ENCODE measurements around the gene MAML2. TPM values are rescaled to one million over a fixed set of nuclear protein-coding genes. Genes with fewer than 3 reads are reported as not detected.
A peak's percentile ranks its signal among the peaks of the same experiment; 100 is the strongest.

MAML2 gene
- total and polyA plus RNA-seq, 9 of the 15 experiments (the other 6 are each of a cell fraction or from before 2014, with no cell fraction given): 0.79 to 6.8 (median 4.8) TPM

DNA sequence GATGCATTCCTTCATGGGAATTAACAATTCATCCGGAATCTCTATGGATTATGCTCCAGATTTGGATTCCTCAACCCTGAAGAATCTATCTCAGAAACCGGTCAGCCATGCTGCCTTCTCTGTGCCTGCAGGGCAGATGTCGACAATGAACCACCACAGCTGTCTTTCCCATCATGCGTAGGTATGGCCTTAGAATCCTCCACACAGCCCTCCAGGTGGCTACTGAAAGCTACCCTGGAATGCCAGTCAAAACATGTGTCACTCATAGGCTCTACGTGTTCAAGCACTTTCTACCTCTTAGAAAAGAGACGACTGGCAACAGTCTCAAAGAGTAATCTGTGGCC lies 19.4 kb downstream of the MAML2 start (continued):
- TF ChIP-seq, protein P1, sequence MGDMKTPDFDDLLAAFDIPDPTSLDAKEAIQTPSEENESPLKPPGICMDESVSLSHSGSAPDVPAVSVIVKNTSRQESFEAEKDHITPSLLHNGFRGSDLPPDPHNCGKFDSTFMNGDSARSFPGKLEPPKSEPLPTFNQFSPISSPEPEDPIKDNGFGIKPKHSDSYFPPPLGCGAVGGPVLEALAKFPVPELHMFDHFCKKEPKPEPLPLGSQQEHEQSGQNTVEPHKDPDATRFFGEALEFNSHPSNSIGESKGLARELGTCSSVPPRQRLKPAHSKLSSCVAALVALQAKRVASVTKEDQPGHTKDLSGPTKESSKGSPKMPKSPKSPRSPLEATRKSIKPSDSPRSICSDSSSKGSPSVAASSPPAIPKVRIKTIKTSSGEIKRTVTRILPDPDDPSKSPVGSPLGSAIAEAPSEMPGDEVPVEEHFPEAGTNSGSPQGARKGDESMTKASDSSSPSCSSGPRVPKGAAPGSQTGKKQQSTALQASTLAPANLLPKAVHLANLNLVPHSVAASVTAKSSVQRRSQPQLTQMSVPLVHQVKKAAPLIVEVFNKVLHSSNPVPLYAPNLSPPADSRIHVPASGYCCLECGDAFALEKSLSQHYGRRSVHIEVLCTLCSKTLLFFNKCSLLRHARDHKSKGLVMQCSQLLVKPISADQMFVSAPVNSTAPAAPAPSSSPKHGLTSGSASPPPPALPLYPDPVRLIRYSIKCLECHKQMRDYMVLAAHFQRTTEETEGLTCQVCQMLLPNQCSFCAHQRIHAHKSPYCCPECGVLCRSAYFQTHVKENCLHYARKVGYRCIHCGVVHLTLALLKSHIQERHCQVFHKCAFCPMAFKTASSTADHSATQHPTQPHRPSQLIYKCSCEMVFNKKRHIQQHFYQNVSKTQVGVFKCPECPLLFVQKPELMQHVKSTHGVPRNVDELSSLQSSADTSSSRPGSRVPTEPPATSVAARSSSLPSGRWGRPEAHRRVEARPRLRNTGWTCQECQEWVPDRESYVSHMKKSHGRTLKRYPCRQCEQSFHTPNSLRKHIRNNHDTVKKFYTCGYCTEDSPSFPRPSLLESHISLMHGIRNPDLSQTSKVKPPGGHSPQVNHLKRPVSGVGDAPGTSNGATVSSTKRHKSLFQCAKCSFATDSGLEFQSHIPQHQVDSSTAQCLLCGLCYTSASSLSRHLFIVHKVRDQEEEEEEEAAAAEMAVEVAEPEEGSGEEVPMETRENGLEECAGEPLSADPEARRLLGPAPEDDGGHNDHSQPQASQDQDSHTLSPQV (IDR thresholded peaks at IDR 0.05): 0 out of 2 replicates have a peak, but pooled peaks have one; percentile 47
- TF ChIP-seq HNRNPK (IDR thresholded peaks at IDR 0.05; ENCODE audit: low read depth, low read length, poor library complexity, severe bottlenecking) (no peak), SMAD1 (IDR thresholded peaks at IDR 0.05; ENCODE audit: low read depth, low read length, partially characterized antibody) (no peak), PHF8 (IDR thresholded peaks at IDR 0.05; ENCODE audit: borderline replicate concordance, low read length) (no peak), ZNF282 (CRISPR knock-in tag; IDR thresholded peaks at IDR 0.05) (no peak), MAFF (IDR thresholded peaks at IDR 0.05; ENCODE audit: low read length) (no peak), KLF6 (CRISPR knock-in tag; IDR thresholded peaks at IDR 0.05; ENCODE audit: borderline replicate concordance) (0 out of 2 replicates have a peak, but pooled peaks have one; percentile 7), ZNF79 (CRISPR knock-in tag; IDR thresholded peaks at IDR 0.05; ENCODE audit: low read depth) (no peak), SRF (CRISPR knock-in tag; IDR thresholded peaks at IDR 0.05) (no peak), MCM5 (IDR thresholded peaks at IDR 0.05; ENCODE audit: low read depth) (no peak), CREB1 (IDR thresholded peaks at IDR 0.05) (0 out of 2 replicates have a peak, but pooled peaks have one; percentile 5), CREB1 (CRISPR knock-in tag; IDR thresholded peaks at IDR 0.05) (no peak), XRCC5 (IDR thresholded peaks at IDR 0.05; ENCODE audit: low read depth, low read length) (no peak), SNRNP70 (optimal IDR thresholded peaks at IDR 0.05; ENCODE audit: low read depth, low read length) (no peak), TEAD1 (CRISPR knock-in tag; IDR thresholded peaks at IDR 0.05) (no peak)
- TF ChIP-seq, protein P2, sequence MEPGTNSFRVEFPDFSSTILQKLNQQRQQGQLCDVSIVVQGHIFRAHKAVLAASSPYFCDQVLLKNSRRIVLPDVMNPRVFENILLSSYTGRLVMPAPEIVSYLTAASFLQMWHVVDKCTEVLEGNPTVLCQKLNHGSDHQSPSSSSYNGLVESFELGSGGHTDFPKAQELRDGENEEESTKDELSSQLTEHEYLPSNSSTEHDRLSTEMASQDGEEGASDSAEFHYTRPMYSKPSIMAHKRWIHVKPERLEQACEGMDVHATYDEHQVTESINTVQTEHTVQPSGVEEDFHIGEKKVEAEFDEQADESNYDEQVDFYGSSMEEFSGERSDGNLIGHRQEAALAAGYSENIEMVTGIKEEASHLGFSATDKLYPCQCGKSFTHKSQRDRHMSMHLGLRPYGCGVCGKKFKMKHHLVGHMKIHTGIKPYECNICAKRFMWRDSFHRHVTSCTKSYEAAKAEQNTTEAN (CRISPR knock-in tag; IDR thresholded peaks at IDR 0.05): no peak
- TF ChIP-seq, protein P3, sequence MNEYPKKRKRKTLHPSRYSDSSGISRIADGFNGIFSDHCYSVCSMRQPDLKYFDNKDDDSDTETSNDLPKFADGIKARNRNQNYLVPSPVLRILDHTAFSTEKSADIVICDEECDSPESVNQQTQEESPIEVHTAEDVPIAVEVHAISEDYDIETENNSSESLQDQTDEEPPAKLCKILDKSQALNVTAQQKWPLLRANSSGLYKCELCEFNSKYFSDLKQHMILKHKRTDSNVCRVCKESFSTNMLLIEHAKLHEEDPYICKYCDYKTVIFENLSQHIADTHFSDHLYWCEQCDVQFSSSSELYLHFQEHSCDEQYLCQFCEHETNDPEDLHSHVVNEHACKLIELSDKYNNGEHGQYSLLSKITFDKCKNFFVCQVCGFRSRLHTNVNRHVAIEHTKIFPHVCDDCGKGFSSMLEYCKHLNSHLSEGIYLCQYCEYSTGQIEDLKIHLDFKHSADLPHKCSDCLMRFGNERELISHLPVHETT (CRISPR knock-in tag; conservative IDR thresholded peaks at IDR 0.05 in 1 of 2, IDR thresholded peaks at IDR 0.05 in 1 of 2): 0 out of 4 replicates have a peak, but pooled peaks of 1 of the 2 experiments have one; percentile 29
- TF ChIP-seq, protein P4, sequence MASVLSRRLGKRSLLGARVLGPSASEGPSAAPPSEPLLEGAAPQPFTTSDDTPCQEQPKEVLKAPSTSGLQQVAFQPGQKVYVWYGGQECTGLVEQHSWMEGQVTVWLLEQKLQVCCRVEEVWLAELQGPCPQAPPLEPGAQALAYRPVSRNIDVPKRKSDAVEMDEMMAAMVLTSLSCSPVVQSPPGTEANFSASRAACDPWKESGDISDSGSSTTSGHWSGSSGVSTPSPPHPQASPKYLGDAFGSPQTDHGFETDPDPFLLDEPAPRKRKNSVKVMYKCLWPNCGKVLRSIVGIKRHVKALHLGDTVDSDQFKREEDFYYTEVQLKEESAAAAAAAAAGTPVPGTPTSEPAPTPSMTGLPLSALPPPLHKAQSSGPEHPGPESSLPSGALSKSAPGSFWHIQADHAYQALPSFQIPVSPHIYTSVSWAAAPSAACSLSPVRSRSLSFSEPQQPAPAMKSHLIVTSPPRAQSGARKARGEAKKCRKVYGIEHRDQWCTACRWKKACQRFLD (CRISPR knock-in tag; IDR thresholded peaks at IDR 0.05): no peak
- TF ChIP-seq, protein P5, sequence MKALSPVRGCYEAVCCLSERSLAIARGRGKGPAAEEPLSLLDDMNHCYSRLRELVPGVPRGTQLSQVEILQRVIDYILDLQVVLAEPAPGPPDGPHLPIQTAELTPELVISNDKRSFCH (CRISPR knock-in tag; IDR thresholded peaks at IDR 0.05): no peak
- TF ChIP-seq, protein P5 (tag; IDR thresholded peaks at IDR 0.05): 0 out of 2 replicates have a peak, but pooled peaks have one; percentile 7

Measured in K562 (cell line).